Uterus (tissue), 4 donors: ENCODE data around the gene ISLR. TPM values are rescaled to one million over a fixed set of nuclear protein-coding genes. Genes with fewer than 3 reads are reported as not detected.

Experiments
- DNase-seq, 2 donors: peaks; one replicate each; pipeline ENCODE4 v3.0.0-alpha.2; 2019 to 2020
- H3K27ac ChIP-seq, 2 donors: fragments of 200-600 bp; sonication (generic); 1 replicate in 1 of 2; 2 replicates in 1 of 2; pipeline ENCODE4 v1.5.1; 2016 to 2018
- H3K27me3 ChIP-seq, 2 donors: fragments of 200-600 bp; sonication (generic); one replicate each; pipeline ENCODE4 v1.5.1; 2018 to 2019; ENCODE audit warnings: control low read depth in 1 of 2
- H3K36me3 ChIP-seq, 2 donors: fragments of 200-600 bp; sonication (generic); one replicate each; pipeline ENCODE4 v1.5.1; 2019; ENCODE audit warnings: control low read depth in 1 of 2
- H3K4me1 ChIP-seq, 2 donors: fragments of 200-600 bp; sonication (generic); one replicate each; pipeline ENCODE4 v1.5.1; 2018 to 2019; ENCODE audit warnings: control low read depth in 1 of 2
- H3K4me3 ChIP-seq, 2 donors: fragments of 200-600 bp; sonication (generic); 1 replicate in 1 of 2; 2 replicates in 1 of 2; pipeline ENCODE4 v1.5.1; 2018 to 2019; ENCODE audit warnings: mild to moderate bottlenecking in 1 of 2
- H3K9me3 ChIP-seq, 2 donors: fragments of 200-600 bp; sonication (generic); one replicate each; pipeline ENCODE4 v1.5.1; 2019; ENCODE audit warnings: control low read depth in 1 of 2
- POLR2A ChIP-seq, 2 donors: fragments of 450-650 bp; IDR thresholded peaks; one replicate each; pipeline ENCODE4 v1.6.1; 2016; ENCODE audit warnings: antibody characterized with exemption in 2 of 2, mild to moderate bottlenecking in 1 of 2, moderate library complexity in 1 of 2
- intact Hi-C: fragments of 100-400 bp; cut with DNase I; formaldehyde crosslinking; loops from one replicate; pipeline ENCODE4 v1.15.1; 2023; ENCODE audit warnings: low total_unique reads
- total RNA-seq, 4 donors: library from RNA; depleted of rRNA in 3 of 4; stranded (reverse); fragments of >200 nt in 3 of 4; gene quantifications; one replicate each; pipeline versions ENCODE4 v1.1.0 to v1.2.4, GENCODE V29; 2014 to 2023
- TF ChIP-seq, protein P1 (sequence below), 4 experiments: fragments of 200-600 bp in 2 of 4; fragments of 450-650 bp in 2 of 4; sonication (generic) in 2 of 4; IDR thresholded peaks; one replicate each; pipeline ENCODE4 v1.5.1; 2016 to 2019; ENCODE audit warnings: antibody characterized with exemption in 4 of 4, mild to moderate bottlenecking in 2 of 4, moderate library complexity in 1 of 4
- donor health status: DM: yes; HTN: yes; CAD: no.

ISLR gene
- total RNA-seq, 4 donors from 2014 or later = 170 to 215 (median 201) TPM

DNA sequence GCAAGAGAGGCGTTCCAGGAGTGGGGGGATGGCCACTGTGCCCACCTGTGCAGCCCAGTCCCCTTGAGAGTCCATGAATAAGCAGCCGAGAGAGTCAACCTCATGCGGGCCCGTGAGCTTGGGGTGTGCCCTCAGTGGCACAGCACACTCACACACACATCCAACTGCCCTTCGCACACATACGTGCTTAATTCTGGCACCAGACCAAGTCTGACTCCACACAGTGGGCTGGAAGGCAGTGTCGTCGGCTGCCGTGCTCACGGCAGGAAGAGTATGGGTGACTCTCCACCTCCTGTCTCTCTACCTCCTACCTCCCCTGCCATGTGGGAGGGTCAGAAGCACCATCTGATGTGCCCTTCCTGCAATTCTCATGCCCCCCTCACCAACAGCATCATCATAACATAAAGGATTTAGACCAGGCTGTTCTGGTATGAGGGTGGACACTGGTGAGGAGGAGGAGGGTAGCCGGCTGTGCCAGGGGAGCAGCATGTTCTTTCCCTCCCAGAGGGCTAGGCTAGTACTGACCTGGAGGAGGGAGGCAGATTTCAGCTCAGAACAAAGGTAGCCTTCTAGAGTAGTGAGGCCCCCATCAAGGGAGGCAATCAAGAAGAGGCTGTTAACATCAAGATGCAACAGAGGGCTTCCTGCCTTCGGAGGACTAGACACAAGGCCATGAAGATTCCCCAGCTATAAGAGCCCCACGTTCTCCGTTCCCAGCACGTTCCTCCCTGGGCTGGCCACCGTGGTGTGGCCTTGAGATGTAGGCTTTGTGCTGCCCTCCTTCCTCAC, 34.3 kb downstream of the ISLR start:
- H3K4me3 ChIP-seq = no peak overlapping the region
- H3K27me3 ChIP-seq = no peaks in the 10 kb centered on the region
- intact Hi-C loops = no loop called here
- DNase-seq = no peak
- no peak for TF ChIP-seq POLR2A (IDR thresholded peaks at IDR 0.05)
- TF ChIP-seq, protein P1, sequence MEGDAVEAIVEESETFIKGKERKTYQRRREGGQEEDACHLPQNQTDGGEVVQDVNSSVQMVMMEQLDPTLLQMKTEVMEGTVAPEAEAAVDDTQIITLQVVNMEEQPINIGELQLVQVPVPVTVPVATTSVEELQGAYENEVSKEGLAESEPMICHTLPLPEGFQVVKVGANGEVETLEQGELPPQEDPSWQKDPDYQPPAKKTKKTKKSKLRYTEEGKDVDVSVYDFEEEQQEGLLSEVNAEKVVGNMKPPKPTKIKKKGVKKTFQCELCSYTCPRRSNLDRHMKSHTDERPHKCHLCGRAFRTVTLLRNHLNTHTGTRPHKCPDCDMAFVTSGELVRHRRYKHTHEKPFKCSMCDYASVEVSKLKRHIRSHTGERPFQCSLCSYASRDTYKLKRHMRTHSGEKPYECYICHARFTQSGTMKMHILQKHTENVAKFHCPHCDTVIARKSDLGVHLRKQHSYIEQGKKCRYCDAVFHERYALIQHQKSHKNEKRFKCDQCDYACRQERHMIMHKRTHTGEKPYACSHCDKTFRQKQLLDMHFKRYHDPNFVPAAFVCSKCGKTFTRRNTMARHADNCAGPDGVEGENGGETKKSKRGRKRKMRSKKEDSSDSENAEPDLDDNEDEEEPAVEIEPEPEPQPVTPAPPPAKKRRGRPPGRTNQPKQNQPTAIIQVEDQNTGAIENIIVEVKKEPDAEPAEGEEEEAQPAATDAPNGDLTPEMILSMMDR (IDR thresholded peaks at IDR 0.05) = no peak
- no peaks in the 10 kb centered on the region for H3K9me3 ChIP-seq
- no peaks in the 10 kb centered on the region for H3K4me1 ChIP-seq
- no peak overlapping the region for H3K27ac ChIP-seq
- H3K36me3 ChIP-seq = no peaks in the 10 kb centered on the region

DNA sequence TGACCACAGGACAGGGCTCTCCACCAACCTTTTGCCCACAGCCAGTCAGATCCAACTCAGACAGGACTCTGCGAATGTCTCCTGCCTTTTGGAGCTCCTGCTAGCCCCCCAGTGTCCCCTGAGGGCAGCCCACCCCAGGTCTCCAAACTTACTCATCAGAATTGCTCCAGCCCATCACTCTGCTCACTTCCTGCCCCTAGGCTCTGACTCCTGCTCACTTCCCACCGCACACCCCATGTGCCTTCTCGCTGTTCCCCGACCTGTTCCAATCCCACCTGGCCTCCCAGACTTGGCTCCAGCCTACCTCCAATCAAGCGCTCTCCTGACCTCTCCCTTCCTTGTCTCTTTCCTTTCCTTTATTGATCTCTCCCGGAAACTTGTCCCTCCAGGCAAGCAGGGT, 35.0 kb downstream of the ISLR start:
- TF ChIP-seq POLR2A (IDR thresholded peaks at IDR 0.05) = no peak
- Histone ChIP-seq H3K4me3 (no peak overlapping the region), H3K27ac (peak overlapping the region in 1 of 2 donors; percentile 72), H3K27me3 (no peaks in the 10 kb centered on the region), H3K4me1 (no peaks in the 10 kb centered on the region), H3K36me3 (no peaks in the 10 kb centered on the region), H3K9me3 (no peaks in the 10 kb centered on the region)
- DNase-seq = no peak
- intact Hi-C loops = no loop called here

DNA sequence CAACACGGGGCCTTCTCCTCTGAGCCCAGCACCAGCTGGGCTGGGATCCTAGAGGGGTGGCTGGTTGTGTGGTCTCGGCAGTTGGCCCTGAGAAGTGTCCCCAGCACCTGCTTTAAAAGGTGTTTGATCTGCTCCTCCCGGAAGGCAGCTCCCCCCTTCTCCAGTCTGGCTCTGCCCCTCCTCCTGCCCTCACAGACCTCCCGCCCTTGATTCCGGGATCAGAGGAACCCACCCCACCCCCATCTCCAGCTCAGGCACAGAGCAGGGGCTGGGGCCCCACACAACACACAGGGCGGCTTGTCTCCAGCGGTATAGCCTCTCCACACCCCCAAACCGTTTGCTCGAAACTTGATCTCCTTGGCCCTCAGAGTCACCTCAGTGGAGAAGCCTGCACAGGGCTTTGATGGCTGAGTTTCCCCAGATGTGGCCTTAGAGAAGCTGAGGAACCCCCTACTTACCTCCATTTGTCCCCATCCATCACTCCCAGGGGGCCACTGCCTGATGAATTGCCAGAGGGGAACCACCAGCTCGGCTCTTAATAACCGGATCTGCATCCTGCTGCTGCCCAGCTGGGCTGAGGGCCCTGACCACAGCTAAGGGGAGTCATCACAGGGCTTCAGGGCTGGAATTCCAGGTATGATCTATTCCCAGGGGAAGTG, 35.5 kb downstream of the ISLR start:
- DNase-seq = no peak
- intact Hi-C loops = no loop called here
- no peaks in the 10 kb centered on the region for H3K4me1 ChIP-seq

DNA sequence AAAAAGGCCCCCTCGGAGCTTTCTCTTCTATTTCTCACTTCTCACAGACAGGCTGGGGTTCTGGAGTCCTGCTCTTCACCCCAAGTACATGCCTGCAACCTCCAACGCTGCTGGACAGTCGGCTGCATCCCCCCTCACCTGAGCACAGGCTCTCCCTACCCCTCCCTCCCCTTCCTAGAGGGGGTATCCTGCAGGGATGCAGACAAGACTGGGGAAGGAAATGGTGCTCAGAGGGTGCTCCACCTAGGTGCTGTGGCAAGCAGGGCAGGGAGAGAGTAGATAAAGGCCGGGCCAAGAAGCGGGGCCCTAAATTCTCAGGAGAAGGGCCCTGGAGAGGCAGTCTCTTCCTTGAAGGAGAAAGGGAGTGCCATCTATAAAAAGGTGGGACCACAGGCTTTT, 36.0 kb downstream of the ISLR start:
- intact Hi-C loops = no loop called here

More for the DNA sequence above, 35.5 kb downstream of the ISLR start:
- TF ChIP-seq, protein P1 (IDR thresholded peaks at IDR 0.05) = no peak
- TF ChIP-seq POLR2A (IDR thresholded peaks at IDR 0.05) = no peak
- H3K9me3 ChIP-seq = no peaks in the 10 kb centered on the region
- H3K4me3 ChIP-seq = no peak overlapping the region
- no peaks in the 10 kb centered on the region for H3K36me3 ChIP-seq
- peak overlapping the region in 1 of 2 donors; percentile 72 for H3K27ac ChIP-seq
- no peaks in the 10 kb centered on the region for H3K27me3 ChIP-seq

DNA sequence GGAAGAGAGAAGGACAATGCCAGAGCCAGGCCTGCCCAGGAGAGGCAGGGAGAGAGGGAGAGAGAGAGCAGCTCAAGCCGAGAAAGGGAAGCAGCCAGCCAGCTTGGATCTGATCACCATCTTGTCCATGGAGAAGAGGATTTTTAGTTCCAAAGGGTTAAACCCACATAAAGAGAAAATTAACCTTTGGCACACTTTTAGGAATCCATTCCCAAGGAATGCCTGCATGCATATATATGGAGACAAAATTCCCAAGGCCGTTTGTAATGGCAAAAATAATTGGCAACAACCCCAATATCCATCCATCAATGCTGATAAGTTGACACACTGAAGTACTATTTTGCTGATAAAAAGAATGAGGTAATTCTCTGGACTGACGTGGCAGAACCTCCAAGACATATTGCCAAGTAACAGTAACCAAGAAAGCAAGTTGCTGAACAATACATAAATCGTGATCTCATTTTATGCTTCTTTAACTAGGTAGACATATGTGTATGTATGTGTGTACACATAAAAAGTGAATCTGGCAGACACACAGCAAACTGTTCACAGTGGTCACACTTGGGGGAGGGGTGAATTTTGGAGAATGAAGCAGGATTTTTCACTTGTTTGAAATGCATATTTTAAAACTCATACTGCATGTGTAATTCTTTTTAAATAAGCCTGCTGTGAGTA, 36.6 kb downstream of the ISLR start:
- intact Hi-C loops = no loop called here
- Histone ChIP-seq H3K27ac (peak overlapping the region; percentile 17 to 74), H3K27me3 (no peaks in the 10 kb centered on the region), H3K4me3 (no peak overlapping the region), H3K4me1 (no peaks in the 10 kb centered on the region), H3K36me3 (no peaks in the 10 kb centered on the region), H3K9me3 (no peaks in the 10 kb centered on the region)
- no peak for DNase-seq
- no peak for TF ChIP-seq POLR2A (IDR thresholded peaks at IDR 0.05)
- TF ChIP-seq, protein P1 (IDR thresholded peaks at IDR 0.05) = no peak

More for the DNA sequence above, 36.0 kb downstream of the ISLR start:
- Histone ChIP-seq H3K27me3 (no peaks in the 10 kb centered on the region), H3K27ac (peak overlapping the region in 1 of 2 donors; percentile 72), H3K9me3 (no peaks in the 10 kb centered on the region), H3K4me1 (no peaks in the 10 kb centered on the region), H3K36me3 (no peaks in the 10 kb centered on the region), H3K4me3 (no peak overlapping the region)
- TF ChIP-seq, protein P1 (IDR thresholded peaks at IDR 0.05) = peak in 1 of 4 experiments; percentile 3
- TF ChIP-seq POLR2A (IDR thresholded peaks at IDR 0.05) = no peak
- DNase-seq = no peak
